ENCODE data around the gene PTPRG.

PTPRG gene

DNA sequence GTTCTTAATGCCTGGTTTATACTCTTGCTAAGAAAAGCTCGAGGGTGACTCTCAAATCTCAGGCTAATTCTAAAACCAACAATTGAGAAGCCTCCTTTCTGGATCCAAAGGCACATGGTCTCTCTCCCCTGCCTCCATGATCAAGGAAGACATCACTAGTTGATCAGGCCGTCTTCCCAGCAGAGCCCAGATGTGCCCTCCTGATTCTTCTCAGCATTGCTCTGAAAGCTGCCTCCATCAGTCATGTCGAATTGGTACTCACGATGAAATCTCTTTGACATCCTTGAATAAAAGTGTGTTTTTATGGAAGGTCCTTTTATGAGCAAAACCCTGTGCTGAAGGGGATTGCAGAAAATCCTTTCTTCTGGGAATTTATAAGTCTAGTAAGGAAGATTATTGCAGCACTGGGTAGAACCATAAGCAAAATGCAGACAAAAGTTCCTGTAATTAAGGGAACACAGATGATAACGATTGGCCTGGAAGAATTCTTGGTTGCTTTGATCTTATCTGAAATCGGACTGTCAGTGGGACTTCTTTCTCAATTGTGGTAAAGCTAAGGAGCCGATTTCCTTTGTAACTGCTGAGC, 345.9 kb downstream of the PTPRG start:
- DNase-seq = no peak

- DNase-seq = no peak
Observed at GRCh38 chr3:61908382-61908781, 347.0 kb downstream of the PTPRG start.

DNA sequence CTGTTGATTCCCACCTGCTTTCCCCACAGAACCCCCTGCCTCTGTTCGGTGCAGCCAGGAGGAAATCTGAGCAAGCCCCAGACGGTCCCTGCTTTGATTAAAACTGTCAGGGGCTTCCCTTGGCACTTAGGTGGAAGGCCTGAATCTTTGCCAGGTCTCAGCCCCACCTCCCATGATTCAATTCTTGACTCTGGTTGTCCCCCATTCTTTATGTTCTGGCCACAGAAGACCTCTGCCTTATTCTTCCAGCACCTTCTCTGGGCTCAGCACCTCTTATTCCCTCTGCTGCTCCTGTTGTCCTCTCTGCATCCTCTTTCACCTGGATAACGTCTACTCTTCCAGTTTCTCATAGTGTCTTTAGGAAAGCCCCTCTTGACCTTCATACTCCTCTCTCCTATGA, 349.4 kb downstream of the PTPRG start:
- DNase-seq = no peak

DNA sequence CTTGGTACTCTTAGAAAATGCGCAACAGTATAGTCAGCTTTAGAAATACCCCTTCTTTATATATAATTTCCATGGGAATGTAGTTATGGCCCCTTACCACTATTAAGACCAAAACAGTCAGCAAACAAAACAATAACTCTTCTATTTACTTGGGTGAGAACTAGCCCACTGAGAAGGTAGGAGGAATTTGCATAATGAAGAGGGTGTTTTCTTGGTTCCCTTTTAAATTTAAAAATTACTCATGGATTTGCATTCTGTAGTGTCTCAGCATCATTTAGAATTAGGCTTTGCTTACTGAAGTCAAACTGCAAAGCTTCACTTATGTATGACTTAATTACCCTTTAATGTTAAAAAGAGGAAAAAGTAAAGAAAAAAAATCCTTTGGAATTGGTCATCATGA, 350.8 kb downstream of the PTPRG start:
- DNase-seq = no peak

- DNase-seq = no peak
Observed at GRCh38 chr3:61913701-61914100, 352.3 kb downstream of the PTPRG start.

- no peak for DNase-seq
Observed at GRCh38 chr3:61914276-61914675, 352.9 kb downstream of the PTPRG start.

DNA sequence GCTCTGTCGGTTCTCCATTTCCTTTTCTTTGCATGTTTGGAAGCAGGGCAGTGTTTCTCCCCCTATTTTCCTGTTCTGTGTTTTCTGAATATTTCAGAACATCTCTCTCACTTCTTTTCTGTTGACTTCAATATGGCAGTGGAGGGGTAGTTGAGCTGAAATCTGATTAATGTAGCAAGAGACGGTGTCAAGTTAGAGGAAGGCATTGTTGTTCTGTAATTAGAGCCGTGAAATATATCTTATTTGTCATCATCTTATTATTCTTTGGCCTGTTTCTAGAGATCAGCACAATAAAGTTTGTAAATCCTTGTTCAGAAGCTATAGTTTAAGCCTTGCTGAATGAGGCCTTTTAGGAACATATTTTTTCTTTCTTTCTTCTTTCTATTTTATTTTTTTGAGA, 353.9 kb downstream of the PTPRG start:
- DNase-seq = no peak

- DNase-seq = no peak
Observed at GRCh38 chr3:61919371-61919770, 358.0 kb downstream of the PTPRG start.

GRCh38 chr3:61922118-61922517, 360.7 kb downstream of the PTPRG start:
- no peak for DNase-seq

GRCh38 chr3:61924090-61924735, 362.8 kb downstream of the PTPRG start:
- no peak for DNase-seq

- DNase-seq = no peak
Observed at GRCh38 chr3:61924991-61925390, 363.6 kb downstream of the PTPRG start.

GRCh38 chr3:61925721-61926120, 364.4 kb downstream of the PTPRG start:
- DNase-seq = no peak

- no peak for DNase-seq
Observed at GRCh38 chr3:61926923-61927322, 365.6 kb downstream of the PTPRG start.

GRCh38 chr3:61927332-61927731, 366.0 kb downstream of the PTPRG start:
- DNase-seq = no peak

DNA sequence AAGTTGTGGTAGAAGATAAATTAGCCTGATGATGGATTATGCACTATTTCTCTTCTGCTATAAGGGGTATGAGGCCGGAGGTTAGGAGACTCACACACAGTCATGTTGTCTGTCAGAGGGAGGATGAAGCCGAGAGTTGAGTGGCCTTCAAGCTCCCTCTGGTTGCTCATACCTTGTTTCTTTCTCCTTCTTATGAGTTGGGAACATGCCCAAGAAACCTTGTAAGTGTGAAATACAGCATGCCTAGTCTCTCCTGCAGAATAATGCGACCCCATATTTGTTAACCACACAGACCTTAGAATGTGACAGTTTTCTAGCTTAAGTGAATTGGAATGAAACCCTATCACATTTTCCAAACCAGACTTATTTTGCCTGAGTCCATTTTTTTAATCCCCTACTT, 366.7 kb downstream of the PTPRG start:
- DNase-seq = no peak

GRCh38 chr3:61928776-61929314, 367.5 kb downstream of the PTPRG start:
- DNase-seq = no peak

- DNase-seq = no peak
Observed at GRCh38 chr3:61929617-61930016, 368.2 kb downstream of the PTPRG start.

GRCh38 chr3:61932499-61932898, 371.1 kb downstream of the PTPRG start:
- no peak for DNase-seq

DNA sequence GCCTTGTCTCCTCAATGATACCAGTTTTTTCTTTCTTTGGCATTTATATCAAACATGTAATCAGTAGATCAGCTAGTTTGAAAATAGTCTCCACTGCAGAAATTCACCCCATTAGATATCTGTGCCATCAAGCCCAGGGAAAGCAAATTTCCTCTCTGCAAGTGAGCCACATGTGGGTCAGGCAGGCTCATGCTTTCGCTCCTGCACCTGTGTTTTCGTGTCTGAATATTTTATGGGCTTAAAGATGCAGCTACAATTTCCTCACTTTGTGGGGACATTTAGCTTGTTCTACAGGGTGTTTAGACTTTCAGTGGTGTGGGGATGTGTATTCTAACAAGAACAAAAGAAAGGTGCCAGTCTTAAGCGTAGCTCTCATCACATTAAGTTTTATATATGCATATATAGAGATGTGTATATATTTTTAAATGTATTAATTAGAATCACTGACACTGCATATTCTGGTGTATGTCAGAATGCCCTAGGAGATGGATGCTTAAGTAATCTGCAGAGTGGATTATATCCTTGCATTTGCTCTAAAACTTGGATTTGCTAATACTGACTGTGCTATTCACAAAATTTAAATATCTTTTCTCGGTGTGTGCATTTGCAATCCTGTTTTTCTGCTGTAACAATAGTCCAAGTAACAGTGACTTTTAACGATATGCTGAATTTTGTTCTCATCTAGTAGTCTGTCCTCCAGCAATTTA, 372.6 kb downstream of the PTPRG start:
- DNase-seq = no peak

- DNase-seq = no peak
Observed at GRCh38 chr3:61934505-61934871, 373.1 kb downstream of the PTPRG start.

DNA sequence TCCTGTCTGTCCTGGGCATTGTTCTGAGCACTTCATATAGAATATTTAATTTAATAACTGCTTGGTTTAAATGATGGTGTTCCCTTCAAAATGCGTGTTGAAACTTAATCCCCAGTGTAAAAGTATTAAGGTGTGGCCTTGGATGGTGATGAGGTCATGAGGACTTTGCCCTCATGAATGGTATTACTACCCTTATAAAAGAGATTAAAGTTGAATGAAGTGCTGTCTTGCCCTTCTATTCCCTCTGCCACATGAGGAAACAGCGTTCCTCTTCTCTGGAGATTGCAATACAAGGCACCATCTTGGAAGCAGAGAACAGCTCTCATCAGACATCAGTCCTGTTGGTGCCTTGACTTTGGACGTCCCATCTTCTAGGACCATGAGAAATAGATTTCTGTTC, 374.4 kb downstream of the PTPRG start:
- DNase-seq = no peak

GRCh38 chr3:61936344-61936937, 375.1 kb downstream of the PTPRG start:
- DNase-seq = peak; percentile 4 to 26

DNA sequence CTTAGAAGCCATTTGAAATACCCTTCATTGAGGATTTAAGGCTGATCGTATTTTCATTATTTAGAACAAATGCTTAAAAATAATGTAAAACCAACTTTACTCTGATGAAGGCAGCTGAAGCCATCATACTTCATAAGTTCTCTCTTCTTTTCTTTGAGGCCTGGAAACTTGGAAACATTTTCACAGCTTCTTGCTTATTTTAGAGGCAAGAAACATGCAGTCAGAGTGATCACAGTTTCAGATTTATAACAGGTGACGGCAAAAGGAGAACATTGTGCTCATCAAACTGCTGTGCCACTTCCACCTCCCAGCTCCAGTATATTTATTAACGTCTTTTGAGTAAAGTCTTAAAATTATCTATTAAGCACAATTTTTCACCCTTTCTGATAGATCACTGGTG, 376.1 kb downstream of the PTPRG start:
- no peak for DNase-seq
